Stomach (tissue), 4 donors: ENCODE data around the gene SLC13A2.

ENCODE experiments used
- EP300 ChIP-seq: sonication (generic); formaldehyde crosslinking; IDR thresholded peaks from one replicate; pipeline ENCODE4 v1.6.1; 2017; ENCODE audit warnings: antibody characterized with exemption
- POLR2A ChIP-seq, 4 donors: fragments of 450-650 bp; IDR thresholded peaks; one replicate each; pipeline ENCODE4 v1.6.1; 2016; ENCODE audit warnings: antibody characterized with exemption in 4 of 4, control low read depth in 2 of 4, mild to moderate bottlenecking in 1 of 4, moderate library complexity in 1 of 4
- POLR2AphosphoS5 ChIP-seq, 3 donors: sonication (generic); formaldehyde crosslinking; IDR thresholded peaks; one replicate each; pipeline ENCODE4 v1.6.1; 2016; ENCODE audit warnings: antibody characterized with exemption in 3 of 3
- TF ChIP-seq, protein P1 (sequence below), 7 experiments: fragments of 450-650 bp in 4 of 7; fragments of 200-600 bp in 3 of 7; sonication (generic) in 3 of 7; IDR thresholded peaks; one replicate each; pipeline ENCODE4 v1.5.1; 2016 to 2019; ENCODE audit warnings: antibody characterized with exemption in 7 of 7, control low read depth in 2 of 7, mild to moderate bottlenecking in 1 of 7

- no peak for TF ChIP-seq POLR2A (IDR thresholded peaks at IDR 0.05)
- TF ChIP-seq, protein P1, sequence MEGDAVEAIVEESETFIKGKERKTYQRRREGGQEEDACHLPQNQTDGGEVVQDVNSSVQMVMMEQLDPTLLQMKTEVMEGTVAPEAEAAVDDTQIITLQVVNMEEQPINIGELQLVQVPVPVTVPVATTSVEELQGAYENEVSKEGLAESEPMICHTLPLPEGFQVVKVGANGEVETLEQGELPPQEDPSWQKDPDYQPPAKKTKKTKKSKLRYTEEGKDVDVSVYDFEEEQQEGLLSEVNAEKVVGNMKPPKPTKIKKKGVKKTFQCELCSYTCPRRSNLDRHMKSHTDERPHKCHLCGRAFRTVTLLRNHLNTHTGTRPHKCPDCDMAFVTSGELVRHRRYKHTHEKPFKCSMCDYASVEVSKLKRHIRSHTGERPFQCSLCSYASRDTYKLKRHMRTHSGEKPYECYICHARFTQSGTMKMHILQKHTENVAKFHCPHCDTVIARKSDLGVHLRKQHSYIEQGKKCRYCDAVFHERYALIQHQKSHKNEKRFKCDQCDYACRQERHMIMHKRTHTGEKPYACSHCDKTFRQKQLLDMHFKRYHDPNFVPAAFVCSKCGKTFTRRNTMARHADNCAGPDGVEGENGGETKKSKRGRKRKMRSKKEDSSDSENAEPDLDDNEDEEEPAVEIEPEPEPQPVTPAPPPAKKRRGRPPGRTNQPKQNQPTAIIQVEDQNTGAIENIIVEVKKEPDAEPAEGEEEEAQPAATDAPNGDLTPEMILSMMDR (IDR thresholded peaks at IDR 0.05) = no peak
- TF ChIP-seq EP300 = no peak
- TF ChIP-seq POLR2AphosphoS5 (IDR thresholded peaks at IDR 0.05) = no peak
Observed at GRCh38 chr17:28469376-28469775, 4.1 kb upstream of the SLC13A2 start.
